ENCODE data around the gene NFATC2. TPM values are rescaled to one million over a fixed set of nuclear protein-coding genes. Genes with fewer than 3 reads are reported as not detected.

NFATC2 gene
- total RNA-seq, 1 experiment from 2014 or later: 5.0 TPM

- no peaks in the 10 kb centered on the region for H3K27me3 ChIP-seq (ENCODE audit: insufficient read depth, low read length)
- RAD21 ChIA-PET (ENCODE audit: low non-redundant PET in 1 of 2, low total read pairs in 2 of 2, uncharacterized antibody in 2 of 2, unreplicated experiment in 2 of 2): no interaction called here
- DNase-seq (ENCODE audit: low read depth, low spot score): no peak
- H3K27ac ChIP-seq (ENCODE audit: low read depth, low read length): no peak overlapping the region
- H4K20me1 ChIP-seq (ENCODE audit: insufficient read depth): no peaks in the 10 kb centered on the region
- BruUV-seq (replicated peaks): no TSS peak
- no peak overlapping the region for H3K4me3 ChIP-seq (replicated peaks in 1 of 2; ENCODE audit: low read depth in 1 of 2, low read length in 2 of 2)
- CTCF ChIA-PET: interaction anchor here (1.2 kb wide), 1 partner anchor 372 kb away, joined by 4 read pairs; no protein-coding TSS in a partner anchor
- H3K9ac ChIP-seq (ENCODE audit: low read length): no peak overlapping the region
- H2AFZ ChIP-seq (ENCODE audit: low read depth, low read length, poor library complexity, severe bottlenecking): no peak overlapping the region
- H3K4me1 ChIP-seq (ENCODE audit: control insufficient read depth in 1 of 2, insufficient read depth in 2 of 2, low read length in 2 of 2): peaks cover 3 to 31% of the 10 kb centered on the region in 2 experiments; a peak in 3 of 4 replicates
- POLR2A ChIA-PET: no interaction called here
- H3K79me2 ChIP-seq (ENCODE audit: insufficient read depth, low read length): no peaks in the 10 kb centered on the region
- TF ChIP-seq MAX (IDR thresholded peaks at IDR 0.05) (no peak), CEBPB (IDR thresholded peaks at IDR 0.05; ENCODE audit: low read depth) (no peak)
- no peaks in the 10 kb centered on the region for H3K36me3 ChIP-seq (ENCODE audit: control insufficient read depth in 1 of 2, insufficient read depth in 2 of 2, low read length in 2 of 2)
- ATAC-seq: no peak
- H3K4me2 ChIP-seq (ENCODE audit: low read length): no peak overlapping the region
- intact Hi-C loops (cut with micrococcal nuclease): no loop called here
- no peaks in the 10 kb centered on the region for H3K9me2 ChIP-seq (ENCODE audit: insufficient read depth)
- H3K9me3 ChIP-seq (ENCODE audit: control insufficient read depth in 1 of 2, insufficient read depth in 1 of 2, low read depth in 1 of 2, low read length in 2 of 2): no peaks in the 10 kb centered on the region
These were observed 183.1 kb downstream of the NFATC2 start for GRCh38 chr20:51359401-51359800.

GRCh38 chr20:51358032-51358724 lies 184.3 kb downstream of the NFATC2 start:
- intact Hi-C loops (cut with micrococcal nuclease): no loop called here
- CTCF ChIA-PET: interaction anchor here (1.2 kb wide), 1 partner anchor 371 kb away, joined by 4 read pairs; no protein-coding TSS in a partner anchor

More at GRCh38 chr20:51358032-51358724, 184.3 kb downstream of the NFATC2 start:
- no peaks in the 10 kb centered on the region for H3K27me3 ChIP-seq (ENCODE audit: insufficient read depth, low read length)
- DNase-seq (ENCODE audit: low read depth, low spot score) (no peak), ATAC-seq (no peak)
- no peaks in the 10 kb centered on the region for H3K36me3 ChIP-seq (ENCODE audit: control insufficient read depth in 1 of 2, insufficient read depth in 2 of 2, low read length in 2 of 2)
- H3K9me2 ChIP-seq (ENCODE audit: insufficient read depth): no peaks in the 10 kb centered on the region
- no peak overlapping the region for H3K9ac ChIP-seq (ENCODE audit: low read length)
- ChIA-PET POLR2A (no interaction called here), RAD21 (ENCODE audit: low non-redundant PET in 1 of 2, low total read pairs in 2 of 2, uncharacterized antibody in 2 of 2, unreplicated experiment in 2 of 2) (no interaction called here)
- no peaks in the 10 kb centered on the region for H3K9me3 ChIP-seq (ENCODE audit: control insufficient read depth in 1 of 2, insufficient read depth in 1 of 2, low read depth in 1 of 2, low read length in 2 of 2)
- H3K4me3 ChIP-seq (replicated peaks in 1 of 2; ENCODE audit: low read depth in 1 of 2, low read length in 2 of 2): no peak overlapping the region
- peaks cover 3 to 31% of the 10 kb centered on the region in 2 experiments; a peak in 3 of 4 replicates for H3K4me1 ChIP-seq (ENCODE audit: control insufficient read depth in 1 of 2, insufficient read depth in 2 of 2, low read length in 2 of 2)
- H2AFZ ChIP-seq (ENCODE audit: low read depth, low read length, poor library complexity, severe bottlenecking): no peak overlapping the region
- H3K79me2 ChIP-seq (ENCODE audit: insufficient read depth, low read length): no peaks in the 10 kb centered on the region
- no peak for TF ChIP-seq YY1 (IDR thresholded peaks at IDR 0.05; ENCODE audit: extremely low read depth, insufficient replicate concordance, low read depth, low read length)
- no peak for TF ChIP-seq POLR2A (IDR thresholded peaks at IDR 0.05; ENCODE audit: borderline replicate concordance, extremely low read depth, insufficient read depth, insufficient read length)
- TF ChIP-seq ZBTB33 (IDR thresholded peaks at IDR 0.05; ENCODE audit: extremely low read depth, insufficient replicate concordance, low read length): no peak
- TF ChIP-seq ZFX (IDR thresholded peaks at IDR 0.05): no peak
- no peak for TF ChIP-seq EZH2 (IDR thresholded peaks at IDR 0.05)
- TF ChIP-seq RAD21 (IDR thresholded peaks at IDR 0.05; ENCODE audit: low read depth): no peak
- TF ChIP-seq SP1 (IDR thresholded peaks at IDR 0.05; ENCODE audit: low read depth): no peak
- H3K4me2 ChIP-seq (ENCODE audit: low read length): no peak overlapping the region
- no peak overlapping the region for H3K27ac ChIP-seq (ENCODE audit: low read depth, low read length)
- no peaks in the 10 kb centered on the region for H4K20me1 ChIP-seq (ENCODE audit: insufficient read depth)
- BruUV-seq (replicated peaks): no TSS peak

Measured in HCT116 (cell line).